ENCODE results near the gene MAMDC2. TPM values are rescaled to one million over a fixed set of nuclear protein-coding genes. Genes with fewer than 3 reads are reported as not detected.

The MAMDC2 gene
- total and polyA plus RNA-seq, 2 of the 8 experiments (the other 6 are each of a cell fraction or from before 2014, with no cell fraction given), result 6.1 to 15.4 TPM

GRCh38 chr9:70013598-70014196, 30.0 kb upstream of the MAMDC2 start (continued):
- TF ChIP-seq CHD7 (IDR thresholded peaks at IDR 0.05; ENCODE audit: insufficient replicate concordance, low read length) (no peak), CREB1 (IDR thresholded peaks at IDR 0.05) (no peak), BRCA1 (IDR thresholded peaks at IDR 0.05; ENCODE audit: low read depth, low read length) (no peak), ASH2L (IDR thresholded peaks at IDR 0.05; ENCODE audit: low read length) (no peak), HDAC2 (IDR thresholded peaks at IDR 0.05; ENCODE audit: borderline replicate concordance in 1 of 2, low read depth in 2 of 2, low read length in 2 of 2) (no peak), RAD21 (IDR thresholded peaks at IDR 0.05 in 1 of 2, conservative IDR thresholded peaks at IDR 0.05 in 1 of 2; ENCODE audit: low read depth in 2 of 2, low read length in 2 of 2) (no peak), EGR1 (IDR thresholded peaks at IDR 0.05; ENCODE audit: borderline replicate concordance, low read depth, low read length) (no peak), BCL11A (IDR thresholded peaks at IDR 0.05; ENCODE audit: low read depth in 2 of 2, low read length in 2 of 2) (no peak), JUN (IDR thresholded peaks at IDR 0.05; ENCODE audit: low read depth, low read length) (no peak)

Measured in H1 (cell line).